NCI-H2196 (cell line): ENCODE measurements around the gene FAM98B.

ENCODE experiments used
- DNase-seq: peaks from one replicate; lab custom pipeline; 2025; ENCODE audit not compliant: unreplicated experiment; lab: John Stamatoyannopoulos, UW

The FAM98B gene

DNA sequence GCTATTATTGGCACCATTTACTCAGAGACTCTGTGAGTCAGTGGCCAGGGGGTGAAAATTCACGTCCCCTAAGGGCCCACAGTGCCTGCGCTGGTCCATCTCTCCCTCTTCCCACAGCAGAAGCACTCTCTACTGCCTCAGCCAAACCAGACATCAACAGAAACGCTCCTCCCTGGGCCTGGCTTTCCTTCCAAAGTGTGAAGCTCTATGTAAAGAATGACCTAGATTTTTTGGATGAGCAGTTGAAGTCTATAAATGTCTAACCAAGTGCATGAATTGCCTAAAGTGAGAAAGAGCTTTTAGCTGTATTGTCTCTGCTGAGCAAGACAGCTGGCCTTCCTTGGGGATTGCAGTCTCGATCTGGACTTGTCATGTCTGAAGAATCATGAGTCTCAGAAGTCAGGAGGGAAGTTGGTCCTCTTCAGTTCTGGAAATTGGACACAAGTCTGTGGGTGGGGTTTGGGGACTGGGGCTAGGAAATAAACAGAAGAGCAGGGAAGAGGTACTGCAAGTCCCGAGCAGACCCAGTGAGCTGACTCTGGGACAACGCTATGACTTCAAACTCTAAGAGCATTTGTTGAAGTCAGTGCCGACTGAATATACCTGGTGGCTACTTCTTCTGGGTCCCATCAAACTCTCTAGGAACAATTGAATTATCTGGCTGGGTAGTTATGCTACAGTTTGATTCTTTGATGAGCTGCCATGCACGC, 81.7 kb downstream of the FAM98B start:
- DNase-seq, result no peak

DNA sequence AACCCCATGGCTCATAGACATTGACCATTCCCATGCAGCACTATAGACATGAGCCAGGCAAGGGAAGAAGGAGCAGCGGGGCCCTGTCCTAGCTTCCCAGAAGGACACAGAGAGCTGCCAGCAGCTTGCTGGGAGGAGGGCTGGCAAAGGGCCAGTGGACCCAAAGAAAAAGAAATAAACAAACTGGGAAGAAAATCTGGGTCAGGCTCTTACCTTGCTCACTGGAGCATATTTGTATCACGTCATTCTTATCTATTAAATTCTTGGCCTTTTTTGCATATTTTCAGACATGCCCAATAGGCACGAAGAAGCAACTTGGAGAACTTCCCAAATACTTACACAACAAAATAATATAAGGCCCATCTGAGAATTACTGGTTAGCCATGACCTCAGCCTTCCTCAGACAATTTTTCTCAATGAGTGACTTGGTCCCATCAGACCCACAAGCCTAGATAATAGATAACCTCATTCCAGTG, 82.3 kb downstream of the FAM98B start:
- DNase-seq, result no peak
